SW 1271 (cell line): ENCODE results near the gene SCART1.
A peak's percentile ranks its signal among the peaks of the same experiment; 100 is the strongest.
"Not testable (repeated sequence)": the region's sequence is repeated elsewhere in the genome, so short reads cannot be mapped to it uniquely, and the experiment has no call there.

Experiments
- DNase-seq, 2 experiments: peaks; one replicate each; lab custom pipeline; 2025; lab: John Stamatoyannopoulos, UW

The SCART1 gene

DNA sequence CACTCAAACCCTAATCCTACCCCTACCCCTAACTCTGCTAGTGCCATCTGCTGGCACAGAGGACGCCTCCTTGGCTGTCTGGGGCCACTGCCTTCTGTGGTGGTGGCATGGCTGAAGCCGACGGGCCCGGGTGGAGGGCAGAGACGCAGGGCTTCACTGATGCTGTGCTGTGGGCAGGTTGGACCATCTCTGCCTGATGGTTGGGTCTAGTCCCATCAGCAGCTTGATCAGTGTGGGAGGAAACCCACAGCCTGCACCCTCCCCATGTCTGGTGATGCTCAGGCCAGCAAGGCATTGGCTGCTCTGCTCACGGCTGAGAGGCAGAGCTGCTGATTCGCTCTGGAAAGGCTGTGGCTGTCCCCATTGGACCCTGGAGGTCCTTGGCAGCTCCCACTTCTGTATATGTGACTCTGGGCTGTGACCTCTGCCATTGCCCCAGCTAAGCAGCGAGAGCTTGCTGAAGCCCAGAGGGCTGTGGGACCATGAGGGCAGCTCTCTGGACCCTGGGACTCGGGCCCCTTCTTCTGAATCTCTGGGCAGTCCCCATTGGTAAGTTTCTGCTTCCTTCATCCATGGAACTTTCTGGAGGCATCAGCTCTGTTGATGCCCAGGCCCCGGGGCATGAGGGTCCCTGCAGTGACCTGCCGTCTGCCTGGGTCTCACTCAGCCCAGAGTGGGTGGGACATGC is at the start of gene SCART1:
Gene SCART1 (plus strand): TSS at position 430 of the 688 bp plus-strand sequence. CDS start 53 bp downstream, at position 483.
- DNase-seq = no peak

DNA sequence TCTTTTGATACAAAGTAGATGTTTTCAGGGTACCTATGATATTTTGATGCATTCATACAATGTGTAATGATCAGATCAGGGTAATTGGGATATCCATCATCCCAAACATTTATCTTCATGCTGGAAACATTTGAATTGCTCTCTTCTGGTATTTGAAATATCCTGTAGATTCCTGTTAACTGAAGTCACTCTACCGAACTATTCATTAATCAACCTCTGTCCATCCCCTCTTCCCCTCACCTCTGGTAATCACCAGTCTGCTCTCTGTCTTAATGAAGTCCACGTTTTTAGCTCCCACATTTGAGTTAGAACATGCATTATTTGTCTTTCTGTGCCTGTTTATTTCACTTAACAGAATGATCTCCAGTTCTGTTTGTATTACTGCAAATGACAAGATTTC is 48.5 kb upstream of the SCART1 start:
- peak in 1 of 2 experiments; percentile 5 for DNase-seq

DNA sequence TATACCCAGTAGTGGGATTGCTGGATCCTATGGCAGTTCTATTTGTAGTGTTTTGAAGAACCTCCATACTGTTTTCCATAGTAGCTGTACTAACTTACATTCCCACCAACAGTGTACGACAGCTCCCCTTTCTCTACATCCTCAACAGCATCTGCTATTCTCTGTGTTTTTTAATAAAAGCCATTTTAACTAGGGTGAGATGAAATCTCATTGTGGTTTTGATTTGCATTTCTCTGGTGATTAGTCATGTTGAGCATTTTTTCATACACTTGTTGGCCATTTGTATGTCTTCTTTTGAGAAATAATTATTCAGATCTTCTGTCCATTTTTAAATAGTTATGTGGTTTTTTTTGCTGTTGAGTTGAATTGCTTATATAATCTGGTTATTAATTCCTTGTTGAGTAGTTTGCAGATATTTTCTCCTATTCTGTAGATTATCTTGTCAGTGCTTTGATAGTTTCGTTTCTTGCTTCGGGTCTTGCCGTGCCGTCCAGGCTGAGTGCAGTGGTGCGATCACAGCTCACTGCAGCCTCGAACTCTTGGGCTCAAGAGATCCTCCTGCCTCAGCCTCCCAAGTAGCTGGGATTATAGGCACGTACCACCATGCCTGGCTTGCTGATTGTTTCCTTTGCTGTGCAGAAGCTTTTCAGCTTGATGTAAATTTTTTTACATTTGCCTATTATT is 47.8 kb upstream of the SCART1 start:
- DNase-seq = no peak

DNA sequence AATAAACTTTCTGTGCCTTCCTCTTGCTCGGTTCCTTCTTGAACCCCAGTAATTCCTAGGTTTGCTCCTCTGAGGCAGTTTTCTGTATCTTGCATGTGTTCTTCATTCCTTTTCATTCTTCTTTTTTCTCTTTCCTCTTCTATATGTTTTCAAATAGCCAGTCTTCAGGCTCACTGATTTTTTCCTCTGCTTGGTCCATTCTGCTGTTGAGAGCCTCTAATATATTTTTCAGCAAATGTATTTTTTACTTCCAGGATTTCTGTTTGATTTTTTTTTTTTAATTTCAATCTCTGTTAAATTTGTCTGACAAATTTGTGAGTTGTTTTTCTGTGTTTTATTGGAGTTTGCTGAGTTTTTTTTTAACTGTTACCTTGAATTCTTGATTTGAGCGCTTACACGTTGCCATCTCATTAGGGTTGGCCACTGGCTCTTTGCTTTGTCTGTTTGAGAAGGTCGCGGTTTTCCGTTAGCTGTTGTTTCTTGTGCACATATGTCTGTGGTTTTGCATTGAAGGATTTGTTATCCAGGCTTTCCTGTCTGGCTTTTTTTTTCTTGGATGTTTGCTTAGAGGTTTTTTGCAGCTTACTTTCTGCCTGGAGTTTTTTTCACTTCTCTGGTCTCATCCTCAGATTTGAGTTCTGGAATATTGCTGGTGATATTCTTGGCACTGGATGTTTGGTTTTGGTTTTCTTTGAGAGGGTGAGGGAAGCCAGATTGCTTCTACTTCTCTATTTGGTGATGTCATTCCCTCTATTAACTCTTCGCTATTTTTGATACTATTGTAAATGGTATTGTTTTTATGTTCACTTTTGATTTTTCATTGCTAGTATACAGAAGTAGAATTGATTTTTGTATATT is 42.0 kb upstream of the SCART1 start:
- no peak for DNase-seq

DNA sequence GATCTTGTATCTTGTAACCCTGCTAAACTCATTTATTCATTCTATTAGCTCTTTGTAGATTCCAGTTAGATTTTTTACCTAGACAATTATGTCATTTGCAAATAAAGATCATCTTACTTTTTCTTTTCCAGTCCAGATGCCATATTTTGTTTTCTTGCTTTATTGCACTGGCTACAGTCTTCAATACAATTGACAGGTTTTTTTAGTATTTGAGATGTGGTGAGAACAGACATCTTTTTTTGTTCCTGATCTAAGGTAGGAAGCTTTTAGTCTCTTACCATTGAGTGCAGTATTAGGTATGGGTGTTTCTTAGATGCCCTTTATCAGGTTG is 41.4 kb upstream of the SCART1 start:
- DNase-seq = no peak

DNA sequence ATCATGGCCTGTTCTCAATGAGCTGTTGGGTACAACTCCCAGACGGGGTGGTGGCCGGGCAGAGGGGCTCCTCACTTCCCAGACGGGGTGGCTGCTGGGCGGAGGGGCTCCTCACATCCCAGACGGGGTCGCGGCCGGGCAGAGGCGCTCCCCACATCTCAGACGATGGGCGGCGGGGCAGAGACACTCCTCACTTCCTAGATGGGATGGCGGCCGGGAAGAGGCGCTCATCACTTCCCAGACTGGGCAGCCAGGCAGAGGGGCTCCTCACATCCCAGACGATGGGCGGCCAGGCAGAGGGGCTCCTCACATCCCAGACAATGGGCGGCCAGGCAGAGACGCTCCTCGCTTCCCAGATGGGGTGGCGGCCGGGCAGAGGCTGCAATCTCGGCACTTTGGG is 39.3 kb upstream of the SCART1 start:
- DNase-seq = not testable (repeated sequence)

DNA sequence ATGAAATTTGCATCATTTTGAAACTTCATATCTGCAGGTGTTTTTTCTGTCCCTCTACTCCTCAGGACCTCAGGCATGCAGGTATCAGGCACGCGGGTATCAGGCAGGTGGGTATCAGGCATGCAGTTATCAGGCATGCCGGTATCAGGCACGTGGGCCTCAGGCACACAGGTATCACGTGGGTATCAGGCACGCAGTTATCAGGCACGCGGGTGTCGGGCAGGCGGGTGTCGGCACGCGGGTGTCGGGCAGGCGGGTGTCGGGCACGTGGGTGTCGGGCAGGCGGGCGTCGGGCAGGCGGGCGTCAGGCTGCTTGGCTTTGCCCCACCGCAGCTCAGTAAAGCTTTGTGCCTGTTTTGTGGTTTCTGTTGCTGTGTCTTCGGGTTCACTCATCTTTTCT is 38.0 kb upstream of the SCART1 start:
- DNase-seq = no peak

DNA sequence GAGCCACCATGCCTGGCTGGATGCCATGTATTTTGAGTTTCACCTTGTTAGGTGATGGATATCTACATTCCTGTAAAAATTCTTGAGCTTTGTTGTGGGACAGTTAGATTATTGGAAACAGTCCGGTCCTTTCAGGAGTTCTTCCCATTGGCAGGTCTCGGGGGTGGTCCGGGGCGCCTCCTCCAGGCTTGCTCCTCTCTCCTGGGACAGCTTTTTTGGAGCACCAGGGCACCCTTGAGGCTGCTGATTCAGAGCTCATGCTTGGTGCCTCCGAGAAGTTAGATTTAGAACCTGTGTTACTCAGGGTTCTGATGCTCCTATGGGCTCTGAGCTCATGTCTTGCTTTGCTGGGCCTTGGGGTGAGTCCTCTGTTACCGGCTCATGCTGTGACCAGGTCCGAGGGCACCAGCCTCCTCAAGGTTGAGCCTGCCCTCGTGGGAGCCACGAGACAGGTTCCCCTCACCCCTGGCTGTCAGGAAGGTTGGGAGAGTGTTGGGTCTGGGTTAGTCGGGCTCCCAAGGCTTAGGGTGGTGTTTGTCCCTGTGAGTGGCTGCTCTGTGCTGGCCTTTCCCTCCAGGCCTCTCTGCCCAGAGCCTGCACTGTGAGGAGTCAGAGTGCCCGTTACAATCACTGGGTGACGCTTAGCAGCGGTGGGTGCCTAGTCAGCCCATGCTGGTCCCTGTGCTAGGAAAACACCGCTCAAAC is 35.3 kb upstream of the SCART1 start:
- no peak for DNase-seq

DNA sequence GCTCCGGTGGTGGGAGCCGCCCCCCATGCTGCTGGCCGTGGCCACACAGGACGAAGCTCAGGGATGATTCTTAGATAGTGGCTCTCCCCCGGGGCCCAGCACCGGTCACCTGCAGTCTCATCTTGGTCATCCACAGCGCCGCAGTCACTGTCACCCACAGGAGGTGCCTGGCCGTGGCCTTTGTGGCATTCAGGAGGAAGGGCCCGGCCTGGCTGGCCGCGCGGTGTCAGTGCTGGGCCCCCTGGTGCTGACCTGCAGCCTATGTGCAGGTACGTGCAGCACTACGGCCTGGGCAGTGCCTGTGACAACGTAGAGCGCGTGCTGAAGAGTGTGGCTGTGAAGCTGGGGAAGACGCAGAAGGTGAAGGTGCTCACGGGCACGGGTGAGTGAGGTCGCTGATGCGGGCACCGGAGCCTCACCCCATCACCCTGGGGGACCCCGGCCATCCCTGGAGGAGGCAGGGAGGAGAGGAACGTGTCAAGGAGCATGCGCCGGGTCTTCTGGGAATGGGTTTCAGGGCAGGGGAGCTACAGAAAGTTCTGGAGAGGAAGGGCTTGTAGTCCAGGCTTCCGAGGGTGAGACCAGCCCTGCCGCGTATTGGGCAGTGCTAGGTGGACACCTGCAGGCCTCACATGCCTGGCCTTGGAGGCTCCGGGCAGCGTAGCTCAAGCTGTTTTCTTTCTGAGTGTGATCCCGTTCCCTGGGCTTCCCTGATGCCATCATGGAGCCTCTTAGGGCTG is 34.4 kb upstream of the SCART1 start:
- DNase-seq = no peak

DNA sequence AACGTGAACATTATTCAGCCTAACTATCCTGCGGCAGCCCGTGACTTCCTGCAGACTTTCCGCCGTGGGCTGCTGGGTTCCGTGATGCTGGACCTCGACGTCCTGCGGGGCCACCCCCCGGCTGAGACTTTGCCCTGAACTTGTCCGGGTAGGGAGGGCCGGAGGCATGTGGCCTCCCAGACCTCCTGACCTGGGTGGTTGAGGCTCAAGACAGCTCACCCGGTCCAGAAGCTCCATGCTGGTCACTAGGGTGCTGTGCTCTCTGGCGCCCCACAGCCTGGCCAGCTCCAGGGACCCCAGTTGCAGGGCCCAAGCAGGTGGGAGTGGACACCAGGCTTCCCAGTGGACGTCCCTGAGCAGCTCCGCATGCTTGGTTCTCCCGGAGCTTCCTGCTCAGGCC is 33.7 kb upstream of the SCART1 start:
- no peak for DNase-seq

DNA sequence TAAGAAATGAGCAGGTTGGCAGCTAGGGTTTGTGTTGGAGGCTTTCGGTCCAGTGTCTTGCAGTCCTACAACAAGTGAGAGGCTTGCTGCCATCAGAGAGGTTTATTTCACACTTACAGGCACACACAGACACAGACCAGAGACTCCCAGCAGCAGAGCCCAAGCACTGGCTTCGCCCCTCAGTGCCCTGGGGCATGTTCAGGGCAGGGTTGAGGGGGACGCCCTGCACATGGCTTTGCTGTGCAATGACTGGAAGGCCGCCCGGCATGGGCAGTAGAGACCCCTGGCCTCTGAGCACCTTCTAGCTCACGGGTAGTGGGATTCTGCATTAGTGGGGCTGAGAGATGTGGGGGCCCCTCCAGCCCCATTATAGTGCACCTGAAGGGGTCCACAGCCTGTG is 33.2 kb upstream of the SCART1 start:
- DNase-seq = no peak

DNA sequence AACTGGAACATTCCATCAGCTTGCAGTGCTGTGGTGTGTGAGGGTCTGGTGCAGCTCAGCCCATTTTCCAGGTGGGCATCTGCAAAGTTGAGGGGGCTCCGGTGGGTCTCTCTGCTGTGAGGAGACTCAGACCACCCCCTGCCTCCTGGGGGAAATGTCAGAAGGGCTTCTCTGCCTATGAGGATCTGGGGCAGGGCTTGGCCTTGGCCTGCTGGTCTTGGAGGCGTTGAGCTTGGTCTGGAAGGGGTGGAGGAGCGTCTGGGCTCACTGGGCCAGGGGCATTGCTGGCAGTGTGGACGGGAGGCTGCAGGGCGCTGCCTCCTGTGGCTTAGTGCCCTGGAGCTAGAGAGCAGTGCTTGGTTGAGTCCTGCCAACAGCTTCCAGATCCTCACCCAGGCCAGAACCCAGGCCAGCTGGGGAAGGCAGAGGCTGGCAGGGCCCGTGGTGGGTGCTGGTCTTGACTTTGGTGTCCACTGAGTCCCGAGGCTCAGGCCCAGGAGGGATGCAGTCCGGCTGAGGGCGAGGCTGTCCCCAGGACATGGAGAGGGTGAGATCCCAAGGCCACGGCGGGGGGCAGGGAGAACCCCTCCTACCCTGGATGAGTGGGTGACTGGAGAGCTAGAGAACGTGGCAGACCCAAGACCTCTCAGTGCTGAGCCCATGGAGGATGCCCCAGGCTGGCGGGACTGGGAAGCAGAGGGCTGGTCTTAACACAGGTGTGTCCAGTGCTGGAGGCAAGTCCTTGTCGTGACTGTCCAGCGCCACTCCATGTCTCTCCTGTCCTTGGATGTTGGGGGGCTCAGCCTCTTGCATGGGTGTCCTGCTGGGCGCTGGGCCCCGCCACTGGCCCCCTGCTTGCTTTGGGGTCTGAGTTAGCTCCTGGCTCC is 32.2 kb upstream of the SCART1 start:
- no peak for DNase-seq

DNA sequence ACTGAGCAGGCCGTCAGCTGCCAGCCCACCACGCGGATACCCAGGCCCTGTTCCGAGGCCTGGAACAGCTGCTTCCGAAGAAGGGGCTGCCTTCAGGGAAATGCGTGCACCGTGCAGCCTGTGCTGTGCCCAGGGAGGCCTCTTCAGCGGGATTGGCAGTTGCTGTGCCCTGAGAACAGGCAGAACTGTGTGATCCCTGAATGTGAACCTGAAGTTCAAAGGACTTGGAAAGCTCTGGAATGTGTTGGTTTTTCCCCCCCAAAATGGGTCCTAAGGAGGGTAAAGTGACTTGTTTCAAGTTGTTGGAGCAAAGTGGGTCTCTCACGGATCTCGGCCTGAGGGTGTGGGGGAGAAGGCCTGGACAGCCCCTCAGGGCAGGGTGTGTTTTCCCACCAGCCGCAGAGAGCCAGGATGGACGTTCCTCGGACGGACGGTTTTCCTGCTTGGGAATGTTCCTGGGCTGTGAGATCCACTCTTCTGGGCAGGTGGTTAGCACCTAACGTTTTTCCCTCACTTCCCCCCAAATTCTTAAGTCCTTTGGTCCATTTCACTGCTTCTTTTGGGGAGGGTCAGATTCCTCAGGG is 31.4 kb upstream of the SCART1 start:
- DNase-seq = no peak

DNA sequence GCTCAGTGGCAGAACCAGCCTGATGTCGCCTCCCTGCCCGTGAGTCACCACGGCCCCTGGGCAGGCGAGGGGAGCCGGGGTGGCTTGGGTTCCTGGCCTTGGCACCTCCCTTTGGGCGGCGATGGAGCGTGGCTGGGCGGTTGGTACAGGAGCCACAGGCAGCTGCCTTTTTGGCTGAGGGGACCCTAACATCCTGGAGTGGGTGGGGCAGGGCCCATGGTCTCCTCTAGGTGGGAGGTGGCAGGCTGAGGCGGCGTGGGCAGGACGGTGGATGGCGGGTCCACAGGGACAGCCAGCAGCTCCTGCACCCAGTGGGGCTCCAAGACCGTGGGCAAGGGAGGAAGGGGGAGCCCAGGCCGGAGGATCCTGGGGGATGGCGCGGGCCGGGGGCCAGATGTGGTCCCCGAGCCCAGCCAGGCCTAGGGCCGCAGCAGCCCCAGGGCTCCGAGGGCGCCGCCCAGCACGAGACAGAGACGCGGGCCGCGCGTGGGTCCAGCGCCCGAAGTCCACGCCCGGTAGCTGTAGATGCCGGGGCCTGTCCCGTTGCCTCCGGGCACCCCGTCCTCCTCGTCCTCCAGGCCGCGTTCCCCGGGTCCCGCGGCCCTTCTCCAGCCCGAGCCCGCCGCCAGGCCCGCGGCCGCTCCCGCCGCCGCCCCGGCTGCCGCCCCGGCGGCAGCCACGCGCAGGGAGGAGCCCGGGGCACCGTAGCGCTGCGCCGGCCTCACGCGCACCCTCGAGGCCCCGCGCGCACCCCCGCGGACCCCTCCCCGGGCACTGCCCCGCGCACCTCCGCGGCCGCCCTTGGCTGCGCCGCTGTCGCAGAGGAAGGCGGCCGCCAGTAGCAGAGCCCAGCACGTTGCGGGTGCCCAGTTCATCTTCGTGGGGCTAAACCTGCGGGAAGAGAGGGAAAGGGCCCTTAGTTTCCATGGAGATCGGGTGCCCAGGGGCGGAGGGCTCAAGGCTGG is 30.7 kb upstream of the SCART1 start:
- no peak for DNase-seq

DNA sequence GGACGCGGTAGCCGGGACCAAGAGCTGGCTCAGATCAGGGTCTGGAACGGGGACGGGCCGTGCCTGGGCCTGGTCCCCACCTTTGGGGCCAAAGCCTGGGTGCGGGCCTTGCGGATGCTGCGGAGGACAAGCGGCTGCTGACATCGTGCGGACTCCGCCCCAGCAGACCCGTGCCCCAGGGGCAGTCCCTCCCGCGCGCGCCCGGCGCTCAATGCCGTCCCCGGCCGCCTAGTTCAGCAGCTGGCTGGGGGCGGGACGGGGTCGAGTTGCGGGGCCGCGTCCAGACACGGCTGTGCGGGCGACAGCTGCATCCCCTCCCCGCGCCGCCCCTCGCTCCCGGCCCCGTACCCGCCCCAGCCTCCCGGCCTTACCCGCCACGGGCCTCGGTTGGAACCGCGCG is 29.6 kb upstream of the SCART1 start:
- DNase-seq = not testable (repeated sequence)

DNA sequence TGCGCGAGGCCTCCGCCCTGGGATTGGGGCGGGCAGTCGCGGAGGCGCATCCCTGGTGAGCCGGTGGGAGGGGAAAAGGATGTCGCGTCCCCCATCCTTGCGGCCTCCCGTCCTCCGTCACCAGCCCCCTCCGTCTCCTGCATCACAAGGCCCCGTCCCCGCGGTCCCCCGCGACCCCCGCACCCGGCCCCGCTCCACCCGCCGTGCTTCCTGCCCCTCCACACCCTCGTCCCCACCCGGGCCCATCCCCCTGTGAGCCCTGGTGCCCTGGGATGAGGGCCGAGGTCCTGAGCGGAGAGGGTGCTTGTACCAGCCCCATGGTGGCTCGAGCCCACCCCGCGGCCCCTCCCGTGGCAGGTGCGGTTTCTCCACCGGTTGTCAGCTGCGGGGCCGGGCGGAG is 29.1 kb upstream of the SCART1 start, which contains the start of gene SPRN:
Gene SPRN (minus strand): TSS at position 25 of the 400 bp plus-strand sequence. CDS start 944 bp downstream, outside the sequence.
- not testable (repeated sequence) for DNase-seq

DNA sequence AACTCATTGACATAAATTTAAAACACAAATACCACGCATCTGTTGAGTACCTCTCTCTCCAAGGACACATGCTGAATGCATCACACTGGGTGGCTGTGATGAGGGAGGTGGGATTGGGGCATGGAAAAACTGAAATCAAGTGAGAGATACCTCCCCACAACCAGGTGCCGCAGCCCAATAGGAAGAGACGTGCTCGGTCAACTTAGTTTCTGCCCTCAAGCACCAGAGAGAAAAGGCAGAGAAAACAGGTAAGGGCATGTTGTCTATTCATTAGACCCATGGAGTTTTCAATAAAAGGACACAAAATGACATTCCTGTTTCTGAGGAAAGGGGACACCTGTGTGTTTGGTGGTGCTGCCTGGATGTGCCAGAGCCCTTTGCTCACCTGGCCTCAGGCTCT is 24.2 kb upstream of the SCART1 start:
- not testable (repeated sequence) for DNase-seq

DNA sequence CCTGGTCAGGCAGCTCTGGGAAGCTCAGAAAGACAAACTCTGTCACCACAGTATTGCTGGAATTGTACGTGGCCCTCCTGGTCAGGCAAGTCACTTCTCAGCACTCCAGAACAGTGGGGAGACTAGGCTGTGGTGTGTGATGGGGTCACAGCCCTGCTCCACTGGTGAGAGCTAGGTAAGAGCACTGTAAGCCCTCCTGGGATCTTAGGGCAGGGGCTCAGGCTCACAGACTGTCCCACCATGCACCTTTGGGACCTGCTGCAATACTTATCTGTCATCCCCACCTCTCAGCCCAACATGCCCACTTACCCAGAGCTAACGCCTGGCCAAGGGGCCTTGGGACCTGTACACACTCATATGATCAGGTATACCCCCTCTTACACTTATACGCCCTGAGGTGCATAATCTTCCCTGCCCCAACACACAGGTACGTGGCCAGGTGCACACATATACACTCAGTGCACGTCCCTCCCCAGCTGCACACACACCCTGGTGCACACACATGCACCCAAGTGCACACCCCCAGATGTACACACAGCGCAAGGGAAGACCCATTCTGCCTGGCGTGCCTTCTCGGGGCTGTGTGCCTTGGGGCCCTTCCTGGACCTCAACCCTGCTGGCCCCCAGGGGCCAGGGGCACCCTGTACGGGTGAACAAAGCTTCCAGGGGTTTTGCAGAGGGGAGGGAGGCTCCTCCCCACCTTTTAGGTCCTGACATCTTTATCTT is 21.7 kb upstream of the SCART1 start:
- not testable (repeated sequence) for DNase-seq
